AG10803 (cell line): ENCODE results near the gene MT4.
A peak's percentile ranks its signal among the peaks of the same experiment; 100 is the strongest.

Source experiments
- DNase-seq: peaks from one replicate; pipeline ENCODE4 v3.0.0; 2010; ENCODE audit warnings: low read depth
- H3K4me3 ChIP-seq: 2 replicates; pipeline ENCODE4 v1.5.1; 2011; ENCODE audit warnings: mild to moderate bottlenecking, low read length, control low read depth
- CTCF ChIP-seq: conservative IDR thresholded peaks from 2 replicates; pipeline ENCODE4 v1.5.1; 2011; ENCODE audit warnings: mild to moderate bottlenecking, low read length, control low read depth, inconsistent platforms

Gene MT4

GRCh38 chr16:56530872-56531271, 34.0 kb upstream of the MT4 start:
- TF ChIP-seq CTCF: no peak
- no peak overlapping the region for H3K4me3 ChIP-seq
- DNase-seq: peak; percentile 22

- TF ChIP-seq CTCF: no peak
- no peak overlapping the region for H3K4me3 ChIP-seq
- DNase-seq: no peak
These were observed 32.2 kb upstream of the MT4 start for GRCh38 chr16:56532714-56533113.

GRCh38 chr16:56534847-56535383, 30.0 kb upstream of the MT4 start:
- TF ChIP-seq CTCF: no peak
- no peak overlapping the region for H3K4me3 ChIP-seq
- DNase-seq: no peak

GRCh38 chr16:56538331-56538730, 26.5 kb upstream of the MT4 start:
- TF ChIP-seq CTCF: no peak
- DNase-seq: no peak
- no peak overlapping the region for H3K4me3 ChIP-seq

- TF ChIP-seq CTCF: no peak
- H3K4me3 ChIP-seq: no peak overlapping the region
- DNase-seq: no peak
These were observed 25.2 kb upstream of the MT4 start for GRCh38 chr16:56539656-56540055.

GRCh38 chr16:56542039-56542438, 22.8 kb upstream of the MT4 start:
- TF ChIP-seq CTCF: no peak
- H3K4me3 ChIP-seq: no peak overlapping the region
- DNase-seq: no peak

GRCh38 chr16:56547120-56547948, 17.5 kb upstream of the MT4 start:
- TF ChIP-seq CTCF: no peak
- DNase-seq: peak; percentile 66
- no peak overlapping the region for H3K4me3 ChIP-seq
